Testis (tissue), 3 donors: ENCODE data around the gene FBXO36. TPM values are rescaled to one million over a fixed set of nuclear protein-coding genes. Genes with fewer than 3 reads are reported as not detected.

Source experiments
- DNase-seq: peaks from one replicate; pipeline ENCODE4 v3.0.0-alpha.2; 2019
- H3K27ac ChIP-seq, 2 donors: fragments of 200-600 bp; sonication (generic); one replicate each; pipeline ENCODE4 v1.5.1; 2019
- H3K27me3 ChIP-seq: fragments of 200-600 bp; sonication (generic); one replicate; pipeline ENCODE4 v1.5.1; 2019
- H3K36me3 ChIP-seq: fragments of 200-600 bp; sonication (generic); one replicate; pipeline ENCODE4 v1.5.1; 2017; ENCODE audit warnings: low read depth; ENCODE audit errors: missing control alignments
- H3K4me1 ChIP-seq: fragments of 200-600 bp; sonication (generic); one replicate; pipeline ENCODE4 v1.5.1; 2019
- H3K4me3 ChIP-seq, 2 donors: fragments of 200-600 bp; sonication (generic); one replicate each; pipeline ENCODE4 v1.5.1; 2017 to 2019
- H3K9me3 ChIP-seq: fragments of 200-600 bp; sonication (generic); one replicate; pipeline ENCODE4 v1.5.1; 2017
- POLR2A ChIP-seq: fragments of 450-650 bp; IDR thresholded peaks from one replicate; pipeline ENCODE4 v1.6.1; 2017; ENCODE audit warnings: antibody characterized with exemption, mild to moderate bottlenecking, moderate library complexity
- WGBS, 2 donors: methylation state at CpG; one replicate each; pipeline ENCODE4 v1.1.5; 2018; 5-methylcytosine and 5-hydroxymethylcytosine counted together
- intact Hi-C: fragments of 100-400 bp; cut with DNase I; formaldehyde crosslinking; loops from one replicate; pipeline ENCODE4 v1.15.1; 2023; ENCODE audit warnings: low total_unique reads
- polyA plus RNA-seq: library from polyadenylated mRNA; stranded (reverse); fragments of 350-450 nt; fragmentation: Illumina TruSeq; extraction: RNeasy Lipid Tissue Mini Kit (QIAGEN cat#74804); gene quantifications from one replicate; pipeline ENCODE4 v1.2.3, GENCODE V29; 2014; ENCODE audit warnings: low read depth, low replicate concordance; ENCODE audit not compliant: insufficient read depth
- small RNA-seq, 2 donors: library from RNA; depleted of rRNA; stranded (forward); fragments of <200 nt; gene quantifications; one replicate each; pipeline ENCODE3, GENCODE V24; 2016
- total RNA-seq, 2 donors: library from RNA; depleted of rRNA; stranded (reverse); fragments of >200 nt; gene quantifications; one replicate each; pipeline ENCODE4 v1.2.3, GENCODE V29; 2016
- TF ChIP-seq, protein P1 (sequence below), 3 experiments: fragments of 450-650 bp in 2 of 3; fragments of 200-600 bp in 1 of 3; sonication (generic) in 1 of 3; IDR thresholded peaks; one replicate each; pipeline ENCODE4 v1.5.1; 2016 to 2019; ENCODE audit warnings: antibody characterized with exemption in 3 of 3, mild to moderate bottlenecking in 2 of 3, moderate library complexity in 1 of 3

Gene FBXO36
- total and polyA plus RNA-seq, 3 donors from 2014 or later = 6.8 to 16.8 (median 7.1) TPM

DNA sequence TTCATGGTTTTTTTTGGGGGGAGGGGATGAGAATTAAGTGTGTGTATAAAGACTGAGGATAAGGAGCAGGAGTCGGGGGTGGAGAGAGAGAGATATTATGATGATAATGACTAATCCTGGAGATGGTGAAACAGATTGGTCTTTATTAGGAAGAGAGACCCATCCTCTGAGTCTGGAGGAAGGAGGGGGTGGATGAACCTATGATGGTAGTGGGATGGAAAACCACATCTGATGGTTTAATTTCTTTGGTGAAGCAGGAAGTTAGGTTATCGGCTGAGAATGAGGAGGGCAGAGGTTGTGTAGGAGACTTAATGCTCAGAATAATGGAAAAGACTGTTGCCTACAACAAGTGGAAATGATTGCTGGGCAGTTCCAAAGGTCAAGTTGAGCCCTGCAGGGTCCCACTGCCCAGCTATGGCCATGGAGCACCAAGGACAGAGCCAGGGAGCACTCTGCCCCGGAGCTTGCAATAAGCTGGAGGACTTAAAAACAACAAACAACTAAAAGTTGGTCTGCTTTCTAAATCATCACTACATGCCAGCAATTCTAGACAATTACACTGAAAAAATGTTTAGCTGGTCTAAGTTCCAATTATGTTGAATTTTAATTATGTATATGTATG is 138.5 kb downstream of the FBXO36 start:
- intact Hi-C loops = no loop called here

More for the DNA sequence above, 138.5 kb downstream of the FBXO36 start:
- Histone ChIP-seq H3K27me3 (no peaks in the 10 kb centered on the region), H3K4me1 (no peaks in the 10 kb centered on the region), H3K27ac (no peak overlapping the region), H3K4me3 (no peak overlapping the region), H3K36me3 (no peaks in the 10 kb centered on the region), H3K9me3 (no peaks in the 10 kb centered on the region)
- TF ChIP-seq POLR2A = no peak
- TF ChIP-seq, protein P1, sequence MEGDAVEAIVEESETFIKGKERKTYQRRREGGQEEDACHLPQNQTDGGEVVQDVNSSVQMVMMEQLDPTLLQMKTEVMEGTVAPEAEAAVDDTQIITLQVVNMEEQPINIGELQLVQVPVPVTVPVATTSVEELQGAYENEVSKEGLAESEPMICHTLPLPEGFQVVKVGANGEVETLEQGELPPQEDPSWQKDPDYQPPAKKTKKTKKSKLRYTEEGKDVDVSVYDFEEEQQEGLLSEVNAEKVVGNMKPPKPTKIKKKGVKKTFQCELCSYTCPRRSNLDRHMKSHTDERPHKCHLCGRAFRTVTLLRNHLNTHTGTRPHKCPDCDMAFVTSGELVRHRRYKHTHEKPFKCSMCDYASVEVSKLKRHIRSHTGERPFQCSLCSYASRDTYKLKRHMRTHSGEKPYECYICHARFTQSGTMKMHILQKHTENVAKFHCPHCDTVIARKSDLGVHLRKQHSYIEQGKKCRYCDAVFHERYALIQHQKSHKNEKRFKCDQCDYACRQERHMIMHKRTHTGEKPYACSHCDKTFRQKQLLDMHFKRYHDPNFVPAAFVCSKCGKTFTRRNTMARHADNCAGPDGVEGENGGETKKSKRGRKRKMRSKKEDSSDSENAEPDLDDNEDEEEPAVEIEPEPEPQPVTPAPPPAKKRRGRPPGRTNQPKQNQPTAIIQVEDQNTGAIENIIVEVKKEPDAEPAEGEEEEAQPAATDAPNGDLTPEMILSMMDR (IDR thresholded peaks at IDR 0.05) = no peak
- 92 to 93% methylated on average over 3 of the region's 3 CpGs for WGBS, 2 donors
- no peak for DNase-seq

Small RNA genes within 50 kb of the gene (small RNA-seq; reads per million reads assigned to genes)
- 0 reads per million in 2 donors for gene RNU6-1027P
- 0 reads per million in 2 donors for gene RNU6-613P
- 0 reads per million in 2 donors for gene RNU6-964P
- gene RNY4P19 = 0 reads per million in 2 donors

Other genes with a start within 250 kb of the FBXO36 start
- 1 to 10 TPM; 2.0 to 4.8 TPM for gene DNER, start 207.9 kb upstream of the FBXO36 start, total RNA-seq
- gene DNER, start 207.9 kb upstream of the FBXO36 start, polyA plus RNA-seq = 2.9 TPM
- gene TRIP12, start 494 bp upstream of the FBXO36 start, total RNA-seq = 100 to 1,000 TPM; 342 to 373 TPM
- 443 TPM for gene TRIP12, start 494 bp upstream of the FBXO36 start, polyA plus RNA-seq
- 1 to 10 TPM; 1.4 to 2.8 TPM for gene SLC16A14, start 146.4 kb downstream of the FBXO36 start, total RNA-seq
- gene SLC16A14, start 146.4 kb downstream of the FBXO36 start, polyA plus RNA-seq = 2.0 TPM